Activated CD8-positive, alpha-beta memory T cell treated with anti-CD3 and anti-CD28 coated beads, Interleukin-2, amount 50 U/mL, for 1 hour (primary cell): ENCODE measurements around the gene NTF4.

Experiments
- DNase-seq: peaks from one replicate; pipeline ENCODE4 v3.0.0-alpha.2; 2020; ENCODE audit errors: extremely low read depth

NTF4 gene

GRCh38 chr19:49064768-49065611 is at the start of gene NTF4:
Gene NTF4 (minus strand): TSS chr19:49064818. CDS start chr19:49061997, 2,821 bp downstream.
- no peak for DNase-seq

DNA sequence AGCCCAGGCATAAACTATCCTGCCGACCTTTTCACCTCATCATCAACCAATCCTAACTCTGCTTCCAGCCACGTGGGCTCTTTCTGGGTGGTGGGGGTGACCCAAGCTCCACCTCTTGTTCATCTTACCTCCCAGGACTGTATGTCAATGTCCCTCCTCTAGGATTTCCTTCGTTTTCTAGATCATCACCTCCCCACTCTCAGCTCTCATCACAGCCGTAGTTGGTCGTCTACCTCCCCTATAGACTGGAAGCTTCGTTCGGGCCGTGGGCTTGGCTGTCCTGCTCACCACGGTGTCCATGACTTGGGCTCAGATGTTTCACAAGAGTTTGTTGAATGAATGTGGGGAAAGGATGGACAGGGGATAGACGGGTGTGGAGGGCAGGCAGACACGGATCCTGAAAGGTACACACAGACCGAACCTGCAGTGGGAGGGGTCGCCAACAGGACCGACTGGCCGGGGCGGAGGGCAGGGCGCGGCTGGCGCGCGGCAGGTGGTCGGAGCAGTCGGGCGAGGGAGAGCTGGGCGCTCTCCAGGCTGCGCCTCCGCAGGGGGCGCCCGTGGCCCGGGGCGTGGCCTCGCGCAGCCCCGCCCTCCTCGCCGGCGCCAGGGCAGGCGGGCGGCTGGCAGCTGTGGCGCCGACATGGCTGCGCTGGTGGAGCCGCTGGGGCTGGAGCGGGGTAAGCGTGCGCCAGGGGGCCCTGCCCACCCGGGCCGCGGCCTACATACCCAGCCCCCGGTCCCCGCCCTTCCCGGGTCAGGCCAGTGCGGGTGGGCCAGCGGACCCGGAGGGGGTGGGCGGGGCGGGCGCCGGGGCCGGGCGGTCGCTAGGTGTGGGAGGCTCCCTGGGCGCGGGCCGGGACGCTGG is 49.4 kb upstream of the NTF4 start, which contains the start of gene LIN7B:
TSS of gene LIN7B (plus strand) at position 609 of the 868 bp plus-strand sequence. CDS start at position 644, 35 bp downstream.
- DNase-seq: no peak

GRCh38 chr19:49111218-49111998 is 46.8 kb upstream of the NTF4 start:
- no peak for DNase-seq

DNA sequence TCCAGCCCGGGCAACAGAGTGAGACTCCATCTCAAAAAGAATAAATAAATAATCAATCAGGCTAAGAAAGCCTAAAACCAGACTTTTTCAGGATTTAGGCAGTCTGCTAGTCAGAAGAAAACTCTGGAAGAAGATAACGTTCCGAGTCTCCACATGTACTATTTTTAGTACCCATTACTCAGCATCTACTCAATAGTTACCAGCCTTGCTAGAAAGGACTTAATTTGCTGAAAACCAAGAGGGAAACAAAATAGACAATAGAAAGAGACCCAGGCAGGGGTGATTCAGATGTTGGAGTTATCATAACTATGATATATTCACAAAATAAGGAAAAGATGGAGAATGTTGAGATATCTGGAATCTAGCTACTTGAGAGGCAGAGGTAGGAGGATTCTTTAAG is 45.9 kb upstream of the NTF4 start:
- DNase-seq: no peak

DNA sequence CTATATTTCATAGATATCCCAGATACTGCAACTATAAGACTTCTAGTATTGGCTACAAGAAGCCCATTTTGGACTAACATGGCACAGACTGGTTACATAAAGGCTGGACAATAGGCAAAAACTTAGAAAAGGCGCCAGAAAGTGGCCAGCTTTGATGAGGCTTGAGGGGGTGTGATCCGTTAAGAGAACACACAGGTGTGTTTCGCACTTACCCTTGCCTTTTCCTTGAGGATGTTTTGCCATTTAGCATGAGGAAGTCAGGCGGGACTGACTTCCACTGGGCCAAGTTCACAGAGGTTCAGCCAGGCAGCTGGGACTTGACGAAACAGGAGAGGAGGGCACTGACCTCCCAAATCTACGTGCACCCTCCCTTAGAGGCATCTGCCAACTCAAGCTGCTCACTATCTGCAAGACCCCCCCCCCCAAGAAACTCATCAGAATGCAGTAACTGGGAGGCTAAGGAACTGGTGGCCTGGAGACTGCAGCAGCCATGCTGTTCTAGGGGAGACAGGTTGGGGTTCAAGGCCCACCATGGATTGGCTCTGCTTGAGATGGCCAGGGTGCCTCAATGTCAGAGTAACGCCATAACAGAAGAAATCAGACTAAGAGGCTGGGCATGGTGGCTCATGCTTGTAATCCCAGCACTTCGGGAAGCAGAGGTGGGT is 45.1 kb upstream of the NTF4 start:
- no peak for DNase-seq

- DNase-seq: no peak
Observed at GRCh38 chr19:49109051-49109450, 44.4 kb upstream of the NTF4 start.

- no peak for DNase-seq
Observed at GRCh38 chr19:49107625-49108459, 43.2 kb upstream of the NTF4 start.

DNA sequence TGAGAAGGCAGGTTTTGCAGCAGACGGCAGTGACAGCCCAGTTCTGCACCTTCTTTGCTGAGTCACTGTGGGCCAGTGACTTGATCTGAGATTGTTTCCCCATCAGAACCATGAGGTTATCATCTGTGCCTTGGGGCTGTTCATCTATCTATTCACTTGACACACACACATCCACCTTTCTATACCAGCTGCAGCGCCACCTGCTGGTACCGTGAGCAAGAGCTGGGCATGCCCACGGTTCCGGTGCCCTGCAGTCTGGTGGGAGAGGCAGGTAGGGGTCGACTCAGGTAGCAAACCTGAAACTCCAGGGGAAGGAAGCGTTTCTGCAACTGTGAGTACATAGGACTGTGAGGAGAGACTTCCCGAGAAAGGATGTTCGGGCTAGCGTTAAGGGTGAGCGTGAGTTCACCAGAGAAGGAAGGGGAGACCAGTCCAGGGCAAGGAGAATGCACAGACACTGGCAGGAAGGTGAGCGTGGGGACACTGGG is 42.1 kb upstream of the NTF4 start:
- DNase-seq: no peak

GRCh38 chr19:49104229-49104864 is 39.7 kb upstream of the NTF4 start:
- DNase-seq: no peak

DNA sequence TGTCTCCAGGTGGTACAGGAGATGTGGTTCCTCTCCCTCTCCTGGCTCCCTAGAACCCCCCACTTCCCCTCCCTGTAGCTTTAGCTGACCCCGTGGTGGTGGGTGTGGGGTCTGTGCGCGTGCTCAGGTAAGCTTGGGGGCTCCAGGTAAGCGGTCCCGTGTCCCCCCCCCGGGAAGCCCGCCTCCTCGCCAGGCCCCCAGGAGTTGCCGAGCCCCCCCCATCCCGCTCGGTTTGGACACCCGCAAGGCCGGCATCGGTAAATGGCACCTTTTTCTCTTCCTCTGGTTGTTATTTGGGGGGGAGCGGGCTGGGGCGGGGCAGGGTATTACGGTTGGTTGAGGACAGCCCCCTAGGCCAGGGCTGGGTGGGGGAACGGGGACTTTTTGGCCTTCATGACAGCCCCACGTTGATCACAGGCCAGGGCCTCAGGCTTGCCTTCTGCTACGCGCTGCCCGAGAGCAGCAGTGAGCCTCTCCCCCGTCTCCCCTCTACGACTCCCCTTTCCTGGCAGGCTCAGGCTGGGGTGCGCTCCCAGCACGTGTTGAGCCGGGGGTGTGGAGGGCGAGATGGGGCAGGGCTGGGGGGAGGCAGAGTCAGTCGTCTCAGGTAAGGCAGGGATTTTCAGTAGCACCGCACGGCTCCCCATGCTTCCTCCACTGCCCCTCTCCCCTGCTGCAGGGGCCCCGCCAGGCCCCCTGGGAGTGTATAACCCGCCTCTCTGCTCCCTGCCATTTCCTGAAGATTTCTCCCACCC is 38.9 kb upstream of the NTF4 start:
- no peak for DNase-seq

GRCh38 chr19:49102303-49102702 is 37.7 kb upstream of the NTF4 start:
- no peak for DNase-seq

DNA sequence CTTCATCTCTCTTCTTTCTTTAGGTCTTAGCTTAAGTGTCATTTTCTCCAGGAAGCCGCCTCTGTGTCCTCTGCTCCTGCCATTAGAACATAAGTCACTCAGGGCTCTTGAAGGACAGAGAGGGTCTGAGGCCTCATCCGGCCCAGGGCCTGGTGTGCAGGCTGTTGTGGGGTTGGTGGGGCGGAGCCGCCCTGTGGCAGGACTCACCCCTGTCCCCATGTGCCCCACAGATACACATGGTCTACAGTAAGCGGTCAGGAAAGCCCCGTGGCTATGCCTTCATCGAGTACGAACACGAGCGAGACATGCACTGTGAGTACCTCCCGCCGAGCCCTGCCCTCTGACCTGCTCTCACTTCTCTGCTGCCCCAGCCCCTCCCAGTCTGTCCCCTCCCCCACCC is 36.5 kb upstream of the NTF4 start:
- no peak for DNase-seq

GRCh38 chr19:49098795-49099194 is 34.2 kb upstream of the NTF4 start:
- no peak for DNase-seq

DNA sequence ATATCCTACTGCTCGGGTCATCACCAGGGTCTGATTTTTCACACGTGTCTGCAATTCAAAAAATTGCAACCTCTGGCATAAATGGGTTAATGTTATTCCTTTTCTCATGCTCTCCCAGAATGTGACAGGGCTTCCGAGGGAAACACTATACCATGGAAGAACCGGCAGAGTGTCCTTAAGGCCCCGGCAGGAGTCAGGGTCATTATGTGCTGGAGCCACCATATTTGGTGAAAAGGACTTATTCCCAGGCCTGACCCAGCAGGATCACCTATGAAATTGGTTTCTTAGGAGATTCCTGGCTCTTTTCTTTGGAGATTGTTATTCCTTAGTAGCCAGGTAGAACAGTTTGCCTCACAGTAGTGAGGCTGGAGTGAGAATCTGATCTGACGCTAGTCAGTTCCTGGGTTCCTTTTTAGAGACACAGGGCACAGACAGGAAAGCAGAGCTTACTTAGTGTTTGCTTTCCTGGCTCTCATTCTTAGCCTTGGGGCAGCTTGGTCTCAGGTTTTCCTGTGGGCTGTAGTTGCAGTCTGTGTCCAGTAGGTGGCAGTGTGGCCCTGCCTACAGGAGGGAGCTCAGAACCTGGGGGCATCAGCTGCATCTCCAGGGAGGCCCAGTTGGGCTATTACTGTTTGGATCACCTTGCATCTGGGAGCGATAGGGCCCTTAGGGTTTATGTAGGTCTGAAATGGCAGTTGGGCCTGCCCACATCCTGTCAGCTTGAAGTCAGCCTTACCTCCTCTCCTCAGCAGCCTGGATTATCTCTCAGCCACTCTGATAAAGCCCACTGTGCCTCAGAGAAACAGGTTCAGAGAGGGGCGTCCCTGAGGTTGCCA is 33.1 kb upstream of the NTF4 start:
- DNase-seq: no peak

DNA sequence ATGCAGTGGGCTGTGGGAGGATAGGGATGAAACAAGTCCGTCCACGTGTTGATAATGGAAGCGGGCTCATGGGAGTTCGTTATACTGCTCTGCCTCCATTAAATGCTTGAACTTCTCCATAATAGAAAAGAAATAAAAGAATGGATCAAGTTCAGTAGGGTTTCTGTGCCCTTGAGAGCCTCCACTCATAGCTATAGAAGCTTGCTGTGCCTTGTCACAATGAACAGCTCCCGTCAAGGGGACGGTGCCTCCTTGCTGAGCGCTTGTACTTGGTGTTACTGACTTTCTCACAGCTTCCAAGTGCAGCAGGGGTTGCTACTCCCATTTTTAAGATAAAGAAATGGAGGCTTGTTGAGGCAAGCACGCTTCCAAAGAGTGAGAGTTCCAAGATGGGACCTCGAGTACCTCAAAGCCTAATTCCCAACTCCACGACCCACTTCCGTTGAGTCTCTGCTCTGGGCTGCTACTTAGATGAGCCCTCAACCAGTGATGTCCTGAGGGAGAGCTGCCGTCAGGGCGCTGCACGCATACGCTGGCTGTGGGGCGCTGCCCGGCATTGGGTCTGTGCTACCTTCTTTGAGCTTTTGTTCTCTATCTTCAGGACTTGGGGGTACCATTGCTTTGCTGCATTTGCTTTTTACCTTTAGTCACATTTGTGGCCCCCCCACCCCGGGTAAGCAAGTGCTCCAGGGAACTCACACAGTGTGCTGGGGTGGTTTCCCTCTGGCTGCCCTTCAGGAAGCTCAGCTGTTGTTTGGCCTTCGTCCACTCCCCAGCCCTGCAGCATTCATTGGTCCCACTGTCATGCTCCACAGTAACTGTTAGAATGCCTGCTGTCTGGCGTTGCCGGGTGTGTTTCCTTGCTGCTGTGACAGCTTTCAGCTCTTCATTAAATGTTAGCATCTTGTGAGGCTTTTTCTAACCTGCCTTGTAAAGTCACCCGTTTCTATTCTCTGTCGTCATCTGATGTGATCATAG is 30.2 kb upstream of the NTF4 start:
- no peak for DNase-seq

DNA sequence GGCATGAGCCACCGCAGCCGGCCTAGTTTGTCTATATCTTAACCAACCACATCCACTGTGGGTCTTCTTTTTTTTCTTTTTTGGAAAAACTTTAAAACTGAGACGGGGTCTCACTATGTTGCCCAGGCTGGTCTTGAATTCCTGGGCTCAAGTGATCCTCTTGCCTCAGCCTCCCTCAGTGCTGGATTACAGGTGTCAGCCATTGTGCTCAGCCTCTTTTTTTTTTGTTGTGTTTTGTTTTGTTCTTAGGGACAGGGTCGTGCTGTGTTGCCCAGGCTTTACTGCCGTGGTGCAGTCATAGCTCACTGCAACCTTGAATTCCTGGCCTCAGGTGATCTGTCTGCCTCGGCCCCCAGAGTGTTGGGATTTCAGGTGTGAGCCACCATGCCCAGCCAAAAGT is 28.1 kb upstream of the NTF4 start:
- no peak for DNase-seq
